GM21360 (cell line): Measurements from ENCODE around the gene ADAMTS18.

ENCODE experiments used
- ATAC-seq: cut with Tn5 transposase; IDR thresholded peaks from one replicate; pipeline ENCODE4 v1.9.1; 2021; ENCODE audit warnings: mild to moderate bottlenecking, moderate library complexity; ENCODE audit not compliant: unreplicated experiment

ADAMTS18 gene

GRCh38 chr16:77396461-77396860 is 38.4 kb downstream of the ADAMTS18 start:
- ATAC-seq = no peak

GRCh38 chr16:77394699-77395098 is 40.1 kb downstream of the ADAMTS18 start:
- no peak for ATAC-seq

- no peak for ATAC-seq
These were observed 40.9 kb downstream of the ADAMTS18 start for GRCh38 chr16:77393955-77394354.

- no peak for ATAC-seq
These were observed 47.0 kb downstream of the ADAMTS18 start for GRCh38 chr16:77387815-77388209.

GRCh38 chr16:77386831-77387814 is 47.7 kb downstream of the ADAMTS18 start:
- ATAC-seq = no peak

DNA sequence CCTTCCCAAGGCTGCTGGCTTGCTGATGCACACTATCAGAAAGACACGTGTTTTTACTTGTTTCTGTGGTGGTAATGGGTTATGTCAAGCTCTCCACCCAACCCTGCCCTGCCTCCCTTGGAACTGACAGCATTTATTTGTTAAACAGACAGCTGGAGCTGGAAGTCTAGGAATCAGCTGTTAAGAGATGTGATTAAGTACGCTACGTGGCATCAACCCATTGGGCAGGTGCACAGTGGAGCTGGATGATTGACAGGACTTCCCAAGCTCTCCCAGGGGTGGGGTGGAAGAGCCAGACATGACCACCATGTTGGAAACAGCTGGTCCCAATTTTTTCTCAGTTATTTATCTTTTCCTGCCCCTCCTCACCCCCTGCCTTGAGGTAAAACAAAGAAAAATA is 49.4 kb downstream of the ADAMTS18 start:
- ATAC-seq = no peak

GRCh38 chr16:77383606-77384187 is 51.1 kb downstream of the ADAMTS18 start:
- no peak for ATAC-seq

DNA sequence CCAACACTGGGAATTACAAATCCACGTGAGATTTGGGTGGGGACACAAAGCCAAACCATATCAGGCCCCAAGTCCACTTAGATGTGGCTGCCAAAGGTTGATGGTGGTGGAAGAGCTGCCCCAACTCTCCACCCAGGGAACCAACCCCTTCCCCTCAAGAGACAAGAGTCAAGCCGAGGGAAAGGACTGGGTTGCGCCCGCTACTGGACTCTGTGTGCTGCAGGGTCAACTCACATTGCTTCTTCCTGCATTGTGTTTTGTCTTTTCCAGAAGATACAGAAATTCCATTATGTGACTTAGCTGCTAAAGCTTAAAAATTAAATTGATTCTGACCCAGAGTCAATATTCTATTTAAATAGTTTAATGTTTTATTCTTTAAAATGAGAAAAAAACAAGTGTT is 58.5 kb downstream of the ADAMTS18 start:
- ATAC-seq = no peak

DNA sequence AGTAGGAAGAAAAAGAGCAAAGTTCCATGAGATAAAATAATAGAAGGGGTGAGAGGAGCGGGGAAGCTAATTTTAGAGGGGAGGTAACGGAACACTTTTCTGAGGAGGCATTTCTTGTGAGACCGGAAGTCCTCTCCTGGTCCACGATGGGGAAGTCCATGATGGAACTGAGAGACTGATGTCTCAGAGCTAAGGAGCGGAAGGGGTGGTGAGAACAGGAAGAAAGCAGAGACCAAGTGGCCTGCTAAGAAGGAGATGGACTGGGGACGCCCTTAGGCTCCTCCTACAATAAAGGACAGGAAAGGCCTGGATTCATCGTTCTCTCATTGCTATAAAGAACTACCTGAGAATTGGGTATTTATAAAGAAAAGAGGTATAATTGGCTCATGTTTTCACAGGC is 59.4 kb downstream of the ADAMTS18 start:
- ATAC-seq = no peak

GRCh38 chr16:77374384-77374783 is 60.5 kb downstream of the ADAMTS18 start:
- no peak for ATAC-seq

- ATAC-seq = no peak
These were observed 61.1 kb downstream of the ADAMTS18 start for GRCh38 chr16:77373726-77374125.

DNA sequence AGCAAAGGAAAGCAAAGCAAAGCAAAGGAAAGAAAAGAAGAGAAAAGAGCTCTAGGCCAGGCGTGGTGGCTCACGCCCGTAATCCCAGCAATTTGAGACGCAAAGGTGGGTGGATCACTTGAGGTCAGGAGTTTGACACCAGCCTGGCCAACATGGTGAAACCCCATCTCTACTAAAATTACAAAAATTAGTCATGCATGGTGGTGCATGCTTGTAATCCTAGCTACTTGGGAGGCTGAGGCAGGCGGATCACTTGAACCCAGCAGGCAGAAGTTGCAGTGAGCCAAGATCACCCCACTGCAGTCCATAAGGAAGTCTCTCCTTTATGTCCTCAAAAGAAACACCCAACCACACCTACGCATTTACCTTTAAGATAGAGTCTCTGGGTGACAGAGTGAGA is 70.1 kb downstream of the ADAMTS18 start:
- ATAC-seq = no peak

GRCh38 chr16:77359065-77359502 is 75.8 kb downstream of the ADAMTS18 start:
- ATAC-seq = no peak

- no peak for ATAC-seq
These were observed 81.1 kb downstream of the ADAMTS18 start for GRCh38 chr16:77353587-77354263.

DNA sequence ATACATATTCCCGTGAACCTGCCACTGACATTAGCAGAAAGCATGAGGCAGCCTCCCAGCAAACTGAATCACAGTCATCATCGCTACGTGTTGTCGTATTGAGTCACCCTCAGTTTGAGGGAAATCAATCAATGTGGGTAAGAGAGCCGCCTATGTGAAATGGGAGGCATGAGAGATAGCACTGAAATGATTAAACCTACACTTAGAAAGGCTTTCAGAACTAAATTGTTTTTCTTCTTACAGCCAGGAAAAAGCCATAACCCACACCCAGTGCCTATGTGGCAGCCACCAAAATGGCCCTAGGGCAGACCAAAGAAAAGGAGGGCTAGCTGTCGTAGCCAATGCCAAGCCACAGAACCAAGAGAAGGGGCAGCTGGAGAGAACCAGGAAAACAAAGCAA is 90.5 kb downstream of the ADAMTS18 start:
- ATAC-seq = no peak

- no peak for ATAC-seq
These were observed 98.2 kb downstream of the ADAMTS18 start for GRCh38 chr16:77336637-77337036.

GRCh38 chr16:77335652-77336234 is 99.1 kb downstream of the ADAMTS18 start:
- ATAC-seq = no peak

DNA sequence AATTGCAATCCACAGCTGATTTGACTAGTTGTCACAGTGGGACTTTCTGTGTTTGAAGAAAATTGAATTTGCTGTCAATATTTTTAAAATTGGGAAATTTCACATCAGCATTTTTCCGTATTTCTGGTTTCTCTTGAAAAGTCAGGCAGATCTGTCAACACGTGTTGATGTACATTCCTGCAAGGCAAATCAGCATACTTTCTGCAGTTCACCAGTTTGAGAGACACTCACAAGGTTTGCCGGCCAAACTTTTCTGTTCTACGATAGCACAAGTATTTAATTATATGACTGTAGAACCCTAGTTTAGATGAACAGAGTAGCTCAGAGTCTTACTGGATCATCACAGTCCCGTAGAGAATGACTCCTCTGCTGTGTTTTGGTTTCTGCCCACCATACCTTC is 102.0 kb downstream of the ADAMTS18 start:
- ATAC-seq = no peak

GRCh38 chr16:77331802-77332586 is 102.8 kb downstream of the ADAMTS18 start:
- ATAC-seq = no peak

DNA sequence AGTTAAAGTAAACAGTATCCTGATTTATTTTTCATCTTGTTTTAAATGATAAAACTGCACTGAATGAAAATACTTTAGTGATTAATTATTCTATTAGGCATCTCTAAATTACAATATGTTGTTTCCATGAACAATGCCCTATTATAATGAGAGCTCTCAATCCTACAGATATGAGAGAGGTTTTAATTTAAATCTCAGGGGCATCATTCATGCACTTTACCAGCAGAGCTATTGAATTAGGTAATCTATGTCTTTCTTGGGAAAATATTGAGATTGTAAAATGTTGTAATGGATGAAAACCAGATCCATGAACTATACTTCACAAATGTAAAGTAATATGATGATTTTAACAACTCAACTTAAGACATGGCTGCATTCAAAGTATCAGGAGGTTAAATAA is 103.8 kb downstream of the ADAMTS18 start:
- no peak for ATAC-seq
